GM23338 (cell line): ENCODE results near the gene RPTOR. TPM values are rescaled to one million over a fixed set of nuclear protein-coding genes. Genes with fewer than 3 reads are reported as not detected.

ENCODE experiments used
- ATAC-seq: fragments of 200-7000 bp; cut with Tn5 transposase; 3 replicates; pipeline ENCODE4 v1.9.1; 2020
- DNase-seq: peaks from one replicate; pipeline ENCODE4 v3.0.0-alpha.2; 2015; ENCODE audit warnings: low spot score
- H2AFZ ChIP-seq: fragments of 200-600 bp; sonication (generic); 2 replicates; pipeline ENCODE4 v1.8.0; 2016; ENCODE audit warnings: antibody characterized with exemption, mild to moderate bottlenecking, moderate library complexity
- H3F3A ChIP-seq: fragments of 200-600 bp; sonication (generic); replicated peaks from 2 replicates; pipeline ENCODE4 v1.8.0; 2017; ENCODE audit warnings: antibody characterized with exemption, mixed run types, low read depth
- H3K27ac ChIP-seq: fragments of 200-600 bp; sonication (generic); 2 replicates; pipeline ENCODE4 v1.6.1; 2016; ENCODE audit warnings: low read depth
- H3K27me3 ChIP-seq: fragments of 200-600 bp; sonication (generic); 2 replicates; pipeline ENCODE4 v1.8.0; 2016; ENCODE audit warnings: mild to moderate bottlenecking, mixed run types, moderate library complexity; ENCODE audit not compliant: insufficient read depth
- H3K36me3 ChIP-seq: fragments of 200-600 bp; sonication (generic); 2 replicates; pipeline ENCODE4 v1.8.0; 2016; ENCODE audit warnings: mild to moderate bottlenecking; ENCODE audit not compliant: insufficient read depth
- H3K4me1 ChIP-seq: fragments of 200-600 bp; sonication (generic); 2 replicates; pipeline ENCODE4 v1.8.0; 2016; ENCODE audit warnings: mild to moderate bottlenecking, moderate library complexity; ENCODE audit not compliant: insufficient read depth
- H3K4me2 ChIP-seq: fragments of 200-600 bp; sonication (generic); 2 replicates; pipeline ENCODE4 v1.7.1; 2017; ENCODE audit warnings: mixed run types
- H3K4me3 ChIP-seq: fragments of 200-600 bp; sonication (generic); 2 replicates; pipeline ENCODE4 v1.6.1; 2016; ENCODE audit warnings: mixed run types
- H3K79me2 ChIP-seq: fragments of 200-600 bp; sonication (generic); replicated peaks from 2 replicates; pipeline ENCODE4 v1.8.0; 2017; ENCODE audit warnings: mild to moderate bottlenecking; ENCODE audit not compliant: insufficient read depth
- H3K9me2 ChIP-seq: fragments of 200-600 bp; sonication (generic); 2 replicates; pipeline ENCODE4 v1.8.0; 2017; ENCODE audit not compliant: insufficient read depth
- H4K20me1 ChIP-seq: fragments of 200-600 bp; sonication (generic); replicated peaks from 2 replicates; pipeline ENCODE4 v1.8.0; 2017; ENCODE audit warnings: mild to moderate bottlenecking; ENCODE audit not compliant: insufficient read depth
- H3K27ac Mint-ChIP-seq: 2 replicates; pipeline ENCODE4 v1.8.0; 2020; ENCODE audit warnings: inconsistent platforms, mild to moderate bottlenecking, moderate library complexity, mixed read lengths
- H3K27me3 Mint-ChIP-seq: 3 replicates; pipeline ENCODE4 v1.8.0; 2022; ENCODE audit warnings: low read depth, mild to moderate bottlenecking, moderate library complexity, mixed read lengths, inconsistent platforms; ENCODE audit not compliant: insufficient read depth, poor library complexity
- H3K36me3 Mint-ChIP-seq: 3 replicates; pipeline ENCODE4 v1.8.0; 2021; ENCODE audit warnings: low read depth, mild to moderate bottlenecking, inconsistent platforms, moderate library complexity, mixed read lengths
- H3K4me1 Mint-ChIP-seq: 3 replicates; pipeline ENCODE4 v1.8.0; 2020; ENCODE audit warnings: mild to moderate bottlenecking, inconsistent platforms, mixed read lengths
- H3K4me3 Mint-ChIP-seq: 3 replicates; pipeline ENCODE4 v1.8.0; 2021; ENCODE audit warnings: moderate library complexity, mild to moderate bottlenecking, inconsistent platforms, mixed read lengths
- H3K9me3 Mint-ChIP-seq: 3 replicates; pipeline ENCODE4 v1.8.0; 2020; ENCODE audit warnings: moderate library complexity, mild to moderate bottlenecking, inconsistent platforms, mixed read lengths
- CREB1 ChIP-seq: fragments of 250-450 bp; sonication (Bioruptor Pico); IDR thresholded peaks from 2 replicates; pipeline ENCODE4 v1.5.0; 2020; ENCODE audit warnings: low read depth, mild to moderate bottlenecking, moderate library complexity
- CTCF ChIP-seq, 2 experiments: fragments of 200-600 bp in 1 of 2; sonication (generic) in 1 of 2; conservative IDR thresholded peaks; 2 replicates each; pipeline versions ENCODE4 v1.5.1 to v1.6.1; 2016 to 2017; ENCODE audit warnings: antibody characterized with exemption in 2 of 2, low read depth in 2 of 2, mild to moderate bottlenecking in 2 of 2, moderate library complexity in 1 of 2
- ETS1 ChIP-seq: IDR thresholded peaks from 2 replicates; pipeline ENCODE4 v1.6.1; 2016; ENCODE audit warnings: antibody characterized with exemption
- EZH2 ChIP-seq: fragments of 200-600 bp; sonication (generic); IDR thresholded peaks from one replicate; pipeline ENCODE4 v1.8.0; 2017; ENCODE audit warnings: antibody characterized with exemption, mild to moderate bottlenecking, low read depth; ENCODE audit not compliant: unreplicated experiment
- EZH2phosphoT487 ChIP-seq: fragments of 200-600 bp; sonication (generic); IDR thresholded peaks from one replicate; pipeline ENCODE4 v1.8.1; 2018; ENCODE audit warnings: antibody characterized with exemption; ENCODE audit not compliant: unreplicated experiment
- JUNB ChIP-seq: IDR thresholded peaks from one replicate; pipeline ENCODE4 v1.6.1; 2016; ENCODE audit warnings: antibody characterized with exemption; ENCODE audit not compliant: unreplicated experiment
- NANOG ChIP-seq: IDR thresholded peaks from 2 replicates; pipeline ENCODE4 v1.6.1; 2016; ENCODE audit warnings: antibody characterized with exemption, borderline replicate concordance
- POLR2AphosphoS5 ChIP-seq: IDR thresholded peaks from 2 replicates; pipeline ENCODE4 v1.6.1; 2016; ENCODE audit warnings: antibody characterized with exemption, low read depth
- REST ChIP-seq: IDR thresholded peaks from one replicate; pipeline ENCODE4 v1.6.1; 2018; ENCODE audit warnings: antibody characterized with exemption; ENCODE audit not compliant: unreplicated experiment
- STAT1 ChIP-seq: IDR thresholded peaks from one replicate; pipeline ENCODE4 v1.6.1; 2016; ENCODE audit warnings: antibody characterized with exemption; ENCODE audit not compliant: unreplicated experiment
- ZNF114 ChIP-seq: fragments of 250-450 bp; sonication (Bioruptor Pico); IDR thresholded peaks from 2 replicates; pipeline ENCODE4 v1.5.0; 2020; ENCODE audit warnings: mild to moderate bottlenecking, moderate library complexity
- ZNF331 ChIP-seq: fragments of 250-450 bp; sonication (Bioruptor Pico); IDR thresholded peaks from 2 replicates; pipeline ENCODE4 v1.5.0; 2020; ENCODE audit warnings: low read depth, mild to moderate bottlenecking, moderate library complexity
- ZNF462 ChIP-seq: fragments of 250-450 bp; sonication (Bioruptor Pico); IDR thresholded peaks from 2 replicates; pipeline ENCODE4 v1.5.0; 2020; ENCODE audit warnings: mild to moderate bottlenecking, moderate library complexity
- polyA plus RNA-seq: library from polyadenylated mRNA; unstranded; fragments of >200 nt; fragmentation: Nextera tagmentation; extraction: Ambion mirVana; gene quantifications from 2 replicates; pipeline ENCODE4 v1.2.1, GENCODE V29; 2016
- total RNA-seq: library from RNA; depleted of rRNA; stranded (reverse); fragments of >200 nt; shearing (Covaris generic); gene quantifications from 2 replicates; pipeline ENCODE4 v1.2.3, GENCODE V29; 2014

RPTOR gene
- total and polyA plus RNA-seq, 2 experiments from 2014 or later = 9.5 to 38.0 TPM

- Mint-ChIP-seq H3K4me1 (peaks cover 9% of the 10 kb centered on the region), H3K36me3 (no peaks in the 10 kb centered on the region), H3K4me3 (no peak overlapping the region), H3K27me3 (no peaks in the 10 kb centered on the region), H3K9me3 (no peaks in the 10 kb centered on the region), H3K27ac (peak overlapping the region; percentile 61; the same call in 1 of the 2 replicates)
- ATAC-seq (no peak), DNase-seq (no peak)
- no peak for TF ChIP-seq EZH2phosphoT487
- no peak for TF ChIP-seq REST
- TF ChIP-seq POLR2AphosphoS5 = no peak
- no peak for TF ChIP-seq STAT1
- no peak for TF ChIP-seq ZNF331 (CRISPR knock-in tag)
- no peak for TF ChIP-seq JUNB
- TF ChIP-seq ZNF462 (CRISPR knock-in tag) = no peak
- no peak for TF ChIP-seq CTCF (conservative IDR thresholded peaks at IDR 0.05; ENCODE audit: low read depth in 2 of 2)
- no peak for TF ChIP-seq ZNF114 (CRISPR knock-in tag)
- TF ChIP-seq NANOG = no peak
- TF ChIP-seq CREB1 (CRISPR knock-in tag) = no peak
- no peak for TF ChIP-seq ETS1
- no peak for TF ChIP-seq EZH2
- Histone ChIP-seq H3K36me3 (no peaks in the 10 kb centered on the region), H3K27me3 (no peaks in the 10 kb centered on the region), H3K4me2 (no peak overlapping the region), H3K79me2 (no peaks in the 10 kb centered on the region), H3K9me2 (no peaks in the 10 kb centered on the region), H2AFZ (no peak overlapping the region), H3K4me3 (no peak overlapping the region), H3F3A (no peaks in the 10 kb centered on the region), H3K27ac (peak overlapping the region; percentile 63; the same call in 1 of the 2 replicates), H4K20me1 (no peaks in the 10 kb centered on the region; the same call in 1 of the 2 replicates), H3K4me1 (no peaks in the 10 kb centered on the region)
Measured at GRCh38 chr17:80765241-80765961, 220.8 kb downstream of the RPTOR start.
